Kidney (tissue), 14 donors: ENCODE measurements around the gene RAB3D. TPM values are rescaled to one million over a fixed set of nuclear protein-coding genes. Genes with fewer than 3 reads are reported as not detected.
"Not testable (repeated sequence)": the region's sequence is repeated elsewhere in the genome, so short reads cannot be mapped to it uniquely, and the experiment has no call there.

ENCODE experiments used
- DNase-seq, 5 donors: peaks; one replicate each; pipeline ENCODE4 v3.0.0-alpha.2; 2013 to 2020
- FAIRE-seq: peaks from 2 replicates; lab custom pipeline; 2012; peaks lifted over from hg19 to GRCh38; lab: Jason Lieb, UNC
- H3K27ac ChIP-seq, 2 donors: one replicate each; pipeline ENCODE4 v1.7.0; 2013; ENCODE audit warnings: low read depth in 2 of 2, low read length in 2 of 2, inconsistent platforms in 1 of 2
- H3K27me3 ChIP-seq: one replicate; pipeline ENCODE4 v1.7.1; 2013; ENCODE audit warnings: low read length, inconsistent platforms; ENCODE audit not compliant: control insufficient read depth, insufficient read depth
- H3K36me3 ChIP-seq, 3 donors: one replicate each; pipeline versions ENCODE4 v1.7.0 to v1.7.1; 2013; ENCODE audit warnings: low read length in 3 of 3, control low read depth in 1 of 3, inconsistent platforms in 1 of 3; ENCODE audit not compliant: insufficient read depth in 3 of 3, control insufficient read depth in 2 of 3
- H3K4me1 ChIP-seq, 3 donors: one replicate each; pipeline versions ENCODE4 v1.7.0 to v1.7.1; 2013; ENCODE audit warnings: low read length in 3 of 3, inconsistent platforms in 1 of 3, low read depth in 1 of 3; ENCODE audit not compliant: control insufficient read depth in 2 of 3, insufficient read depth in 2 of 3
- H3K4me3 ChIP-seq, 3 donors: one replicate each; pipeline versions ENCODE4 v1.7.0 to v1.8.1; 2013; ENCODE audit warnings: low read length in 3 of 3, control low read depth in 1 of 3, inconsistent platforms in 1 of 3
- H3K9ac ChIP-seq, 3 donors: one replicate each; pipeline versions ENCODE4 v1.7.0 to v1.7.1; 2013; ENCODE audit warnings: low read length in 3 of 3, control low read depth in 1 of 3, inconsistent platforms in 1 of 3
- H3K9me3 ChIP-seq, 3 donors: one replicate each; pipeline versions ENCODE4 v1.7.0 to v1.7.1; 2013; ENCODE audit warnings: low read length in 3 of 3, control low read depth in 1 of 3, inconsistent platforms in 1 of 3; ENCODE audit not compliant: control insufficient read depth in 2 of 3, insufficient read depth in 1 of 3
- intact Hi-C: fragments of 100-400 bp; cut with DNase I; formaldehyde crosslinking; loops from one replicate; pipeline ENCODE4 v1.11.1; 2022
- polyA plus RNA-seq: library from polyadenylated mRNA; stranded (reverse); fragments of 350-450 nt; fragmentation: Illumina TruSeq; extraction: RNeasy Lipid Tissue Mini Kit (QIAGEN cat#74804); gene quantifications from one replicate; pipeline ENCODE4 v1.2.3, GENCODE V29; 2014; ENCODE audit warnings: low read depth, low replicate concordance; ENCODE audit not compliant: insufficient read depth
- total RNA-seq: library from RNA; stranded (reverse); fragmentation: NEBNext Ultra II Directional; extraction: Animal tissue kit (Norgen Biotek cat#: 25700); gene quantifications from one replicate; pipeline ENCODE4 v1.2.1, GENCODE V29; 2021
- TF ChIP-seq, protein P1 (sequence below): IDR thresholded peaks from 3 replicates; pipeline ENCODE4 v1.5.1; 2012; ENCODE audit warnings: mild to moderate bottlenecking, moderate library complexity, borderline replicate concordance; ENCODE audit not compliant: insufficient read depth; ENCODE audit errors: extremely low read depth
- donor health status: control.
- donor health status: control.
- donor health status: control.
- donor health status: control.
- donor health status: control.
- donor health status: DM: yes; HTN: yes; CAD: no.
- donor health status: Normal renal cell carcinoma (clear cell type).

Gene RAB3D
- total and polyA plus RNA-seq, 2 donors from 2014 or later, result 8.3 to 80.4 TPM

DNA sequence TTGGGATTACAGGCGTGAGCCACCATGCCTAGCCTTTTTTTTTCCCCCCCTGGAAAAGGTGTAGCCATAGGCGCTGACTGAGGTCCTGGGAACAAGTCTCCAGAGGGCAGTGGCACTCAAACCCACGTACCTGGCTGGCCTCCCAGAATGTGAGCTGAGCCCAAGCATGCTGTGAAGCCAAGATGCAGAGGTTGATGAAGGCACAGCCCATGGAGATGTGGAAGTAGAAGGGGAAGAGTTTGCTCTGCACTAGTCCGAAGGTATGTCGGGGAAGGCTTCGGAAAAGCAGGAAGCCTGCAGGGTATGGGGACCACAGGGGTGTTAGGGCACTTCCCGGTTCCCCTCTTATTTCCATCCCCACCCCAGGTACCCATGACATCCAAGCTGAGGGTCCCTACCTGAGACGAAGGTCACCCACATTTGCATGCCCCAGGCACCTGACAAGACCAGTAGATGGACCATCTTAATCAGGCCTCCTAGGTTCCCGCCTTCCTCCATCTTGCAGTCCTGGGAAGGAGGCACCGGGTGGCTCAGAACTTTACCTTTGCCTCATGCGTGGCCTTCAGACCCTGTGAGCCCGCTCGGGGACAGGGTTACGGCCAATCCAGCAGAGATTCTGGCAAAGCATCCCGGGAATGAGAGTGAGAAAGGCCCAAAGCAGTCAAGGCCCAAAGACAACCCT is 5.8 kb upstream of the RAB3D start:
- no peak for FAIRE-seq
- intact Hi-C loops, result no loop called here

DNA sequence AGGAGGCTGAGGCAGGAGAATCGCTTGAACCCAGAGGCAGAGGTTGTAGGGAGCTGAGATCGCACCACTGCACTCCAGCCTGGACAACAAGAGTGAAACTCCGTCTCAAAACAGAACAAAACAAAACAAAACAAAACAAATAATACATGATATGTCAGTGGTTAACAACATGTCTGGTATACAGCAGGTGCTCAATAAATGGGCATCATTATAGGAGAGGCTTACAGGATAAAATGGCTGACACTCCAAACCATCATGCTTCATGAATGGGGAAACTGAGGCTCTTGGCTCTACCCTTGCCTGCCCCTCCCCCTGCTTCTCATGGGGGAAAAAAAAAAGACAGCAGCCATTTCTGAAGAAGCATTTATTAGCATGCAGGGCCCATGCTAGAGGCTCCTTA is 3.0 kb upstream of the RAB3D start:
- FAIRE-seq (no peak), DNase-seq (no peak)
- no peaks in the 10 kb centered on the region for H3K9me3 ChIP-seq
- no peak overlapping the region for H3K4me3 ChIP-seq
- H3K36me3 ChIP-seq, result no peaks in the 10 kb centered on the region
- H3K27ac ChIP-seq, result no peak overlapping the region
- TF ChIP-seq, protein P1, sequence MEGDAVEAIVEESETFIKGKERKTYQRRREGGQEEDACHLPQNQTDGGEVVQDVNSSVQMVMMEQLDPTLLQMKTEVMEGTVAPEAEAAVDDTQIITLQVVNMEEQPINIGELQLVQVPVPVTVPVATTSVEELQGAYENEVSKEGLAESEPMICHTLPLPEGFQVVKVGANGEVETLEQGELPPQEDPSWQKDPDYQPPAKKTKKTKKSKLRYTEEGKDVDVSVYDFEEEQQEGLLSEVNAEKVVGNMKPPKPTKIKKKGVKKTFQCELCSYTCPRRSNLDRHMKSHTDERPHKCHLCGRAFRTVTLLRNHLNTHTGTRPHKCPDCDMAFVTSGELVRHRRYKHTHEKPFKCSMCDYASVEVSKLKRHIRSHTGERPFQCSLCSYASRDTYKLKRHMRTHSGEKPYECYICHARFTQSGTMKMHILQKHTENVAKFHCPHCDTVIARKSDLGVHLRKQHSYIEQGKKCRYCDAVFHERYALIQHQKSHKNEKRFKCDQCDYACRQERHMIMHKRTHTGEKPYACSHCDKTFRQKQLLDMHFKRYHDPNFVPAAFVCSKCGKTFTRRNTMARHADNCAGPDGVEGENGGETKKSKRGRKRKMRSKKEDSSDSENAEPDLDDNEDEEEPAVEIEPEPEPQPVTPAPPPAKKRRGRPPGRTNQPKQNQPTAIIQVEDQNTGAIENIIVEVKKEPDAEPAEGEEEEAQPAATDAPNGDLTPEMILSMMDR, result no peak
- intact Hi-C loops, result no loop called here
- peaks cover 0 to 20% (median 4%) of the 10 kb centered on the region in 3 donors for H3K4me1 ChIP-seq
- no peak overlapping the region for H3K9ac ChIP-seq
- no peaks in the 10 kb centered on the region for H3K27me3 ChIP-seq

More for the DNA sequence above, 5.8 kb upstream of the RAB3D start:
- H3K9me3 ChIP-seq, result peaks cover 0 to 6% (median 0%) of the 10 kb centered on the region in 3 donors
- H3K4me3 ChIP-seq, result peak overlapping the region; percentile 89 to 97 (median 95)
- H3K27ac ChIP-seq, result no peak overlapping the region
- peaks cover 0 to 11% (median 0%) of the 10 kb centered on the region in 3 donors for H3K4me1 ChIP-seq
- peak overlapping the region; percentile 87 to 95 (median 89) for H3K9ac ChIP-seq
- H3K27me3 ChIP-seq, result no peaks in the 10 kb centered on the region
- DNase-seq, result no peak
- no peaks in the 10 kb centered on the region for H3K36me3 ChIP-seq
- TF ChIP-seq, protein P1, result no peak

DNA sequence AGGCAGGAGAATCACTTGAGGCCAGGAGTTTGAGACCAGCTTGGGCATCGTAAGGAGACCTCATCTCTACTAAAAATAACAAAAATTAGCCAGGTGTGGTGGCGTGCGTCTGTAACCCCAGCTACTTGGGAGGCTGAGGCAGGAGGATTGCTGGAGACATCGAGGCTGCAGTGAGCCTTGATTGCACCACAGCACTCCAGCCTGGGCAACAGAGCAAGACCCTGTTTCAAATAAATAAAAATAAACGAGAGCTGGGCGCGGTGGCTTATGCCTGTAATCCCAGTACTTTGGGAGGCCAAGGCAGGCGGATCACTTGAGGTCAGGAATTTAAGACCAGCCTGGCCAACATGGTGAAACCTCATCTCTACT is 626 bp upstream of the RAB3D start:
- H3K27ac ChIP-seq, H3K27me3 ChIP-seq, intact Hi-C loops, H3K9me3 ChIP-seq, FAIRE-seq, DNase-seq, H3K36me3 ChIP-seq: not testable (repeated sequence)
- peak overlapping the region in 1 of 3 donors; percentile 71 for H3K9ac ChIP-seq
- H3K4me1 ChIP-seq, result peaks cover 0 to 12% (median 4%) of the 10 kb centered on the region in 3 donors
- peak overlapping the region in 2 of 3 donors; percentile 66 to 67 for H3K4me3 ChIP-seq

DNA sequence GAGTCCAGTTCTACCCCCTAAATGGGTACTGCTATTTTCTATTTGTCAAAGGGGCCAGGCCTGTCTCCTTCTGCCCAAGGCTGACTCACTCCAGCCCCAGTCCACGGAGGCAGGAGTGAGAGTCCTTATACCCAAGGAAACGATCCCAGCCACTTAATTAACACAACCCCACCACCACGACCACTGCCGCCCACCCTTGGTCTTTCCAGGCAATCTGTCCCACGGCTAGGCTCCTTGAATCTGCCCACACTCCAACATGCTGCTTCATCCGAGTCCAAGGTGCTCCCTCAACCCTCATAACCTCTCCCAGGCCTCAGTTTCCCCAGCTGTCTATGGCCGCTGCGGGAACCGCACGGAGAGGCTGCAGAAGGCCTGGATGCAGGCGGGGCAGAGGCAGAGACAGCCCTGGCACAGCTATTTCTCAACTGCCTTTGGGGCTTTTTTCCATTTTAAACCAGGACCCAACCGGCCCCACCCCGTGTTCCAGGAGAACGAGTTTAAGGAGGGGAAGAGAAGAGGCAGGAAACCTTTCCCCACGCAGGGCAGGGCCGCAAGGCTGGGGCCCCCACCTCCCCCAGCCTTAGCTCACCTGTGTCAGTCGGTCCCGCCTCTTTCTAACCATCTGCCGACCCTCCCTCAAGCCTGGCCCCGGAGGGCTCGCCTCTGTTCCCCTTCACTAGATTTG is 746 bp downstream of the RAB3D start:
- TF ChIP-seq, protein P1, result no peak
- Histone ChIP-seq H3K9me3 (no peaks in the 10 kb centered on the region), H3K4me3 (peak overlapping the region; percentile 26 to 67 (median 58)), H3K36me3 (peaks cover 0 to 7% (median 2%) of the 10 kb centered on the region in 3 donors), H3K4me1 (peaks cover 0 to 9% (median 4%) of the 10 kb centered on the region in 3 donors), H3K27ac (peak overlapping the region; percentile 40 to 57), H3K27me3 (no peaks in the 10 kb centered on the region), H3K9ac (peak overlapping the region in 1 of 3 donors; percentile 71)
- intact Hi-C loops, result no loop called here
- no peak for FAIRE-seq
- peak in 3 of 5 donors; percentile 19 to 77 (median 70) for DNase-seq
